GM10248 (cell line): ENCODE data around the gene ALDH3B2.

ENCODE experiments used
- CTCF ChIA-PET: fragments of 300-600 bp; sonication (Branson Sonifier 250); formaldehyde crosslinking; extraction: SDS; loops from one replicate; lab custom pipeline; 2021; ENCODE audit warnings: antibody characterized with exemption; lab: Yijun Ruan, JAX
- POLR2A ChIA-PET: fragments of 350-650 bp; sonication (Branson Sonifier 250); formaldehyde crosslinking; extraction: SDS; loops from one replicate; lab custom pipeline; 2020; ENCODE audit warnings: antibody characterized with exemption; lab: Yijun Ruan, JAX
- DNase-seq: peaks from one replicate; pipeline ENCODE4 v3.0.0; 2012; ENCODE audit errors: extremely low spot score
- TF ChIP-seq, protein P1 (sequence below): IDR thresholded peaks from 2 replicates; pipeline ENCODE4 v1.5.1; 2012; ENCODE audit warnings: mild to moderate bottlenecking, low read depth; ENCODE audit errors: extremely low read depth, missing control alignments, control extremely low read depth

Gene ALDH3B2

DNA sequence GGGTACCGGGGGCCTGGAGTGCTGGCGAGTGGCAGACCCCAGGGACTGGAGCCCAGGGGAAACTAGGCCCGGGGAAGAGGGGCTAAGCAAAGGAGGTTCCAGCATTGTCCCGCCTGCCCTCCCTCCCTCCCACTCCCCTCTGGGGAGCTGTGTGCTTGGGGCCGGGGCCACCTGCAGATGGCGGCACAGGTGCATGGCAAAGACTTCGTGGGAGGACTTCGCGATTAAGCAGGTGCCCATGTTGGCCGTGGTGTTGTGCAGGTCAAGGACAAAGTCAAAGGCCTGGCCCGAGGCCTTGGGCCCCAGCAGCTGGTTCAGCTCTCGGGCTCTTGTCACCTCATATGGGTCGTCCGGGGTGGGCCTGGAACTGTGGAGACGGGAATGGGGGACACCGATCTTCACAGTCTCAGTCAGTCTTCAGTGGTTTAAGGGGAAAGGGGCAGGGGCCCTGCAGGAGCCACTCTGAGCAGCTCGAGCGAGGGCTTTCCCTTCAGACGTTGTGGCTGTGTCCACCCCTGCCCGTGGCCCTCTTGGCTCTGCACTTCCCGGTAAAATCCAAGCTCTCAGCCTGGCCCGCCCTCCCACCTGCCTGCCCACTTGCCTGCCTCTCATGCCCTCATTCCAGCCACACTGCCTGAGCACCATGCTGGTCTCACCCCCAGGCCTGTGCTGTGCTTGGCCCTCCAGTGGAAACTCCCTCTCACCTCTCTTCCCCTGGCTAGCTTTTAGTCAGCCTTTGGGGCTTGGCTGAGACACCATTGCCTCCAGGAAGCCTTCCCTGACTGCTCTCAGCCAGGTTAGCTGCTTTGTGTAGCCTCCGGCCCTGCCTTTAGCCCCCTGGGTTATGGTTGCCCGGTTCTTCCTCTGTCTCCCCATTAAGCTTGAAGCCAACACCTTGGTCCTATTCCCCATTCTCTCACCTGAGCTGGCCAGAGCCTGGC, 28.6 kb downstream of the ALDH3B2 start:
- DNase-seq: no peak
- ChIA-PET POLR2A (no interaction called here), CTCF (interaction anchor here (0.9 to 10.1 kb wide), 6 partner anchors 9 to 294 kb away, joined by 3 to 142 read pairs (median 26); partner anchors contain the start of genes NUDT8 and TBX10)
- TF ChIP-seq, protein P1, sequence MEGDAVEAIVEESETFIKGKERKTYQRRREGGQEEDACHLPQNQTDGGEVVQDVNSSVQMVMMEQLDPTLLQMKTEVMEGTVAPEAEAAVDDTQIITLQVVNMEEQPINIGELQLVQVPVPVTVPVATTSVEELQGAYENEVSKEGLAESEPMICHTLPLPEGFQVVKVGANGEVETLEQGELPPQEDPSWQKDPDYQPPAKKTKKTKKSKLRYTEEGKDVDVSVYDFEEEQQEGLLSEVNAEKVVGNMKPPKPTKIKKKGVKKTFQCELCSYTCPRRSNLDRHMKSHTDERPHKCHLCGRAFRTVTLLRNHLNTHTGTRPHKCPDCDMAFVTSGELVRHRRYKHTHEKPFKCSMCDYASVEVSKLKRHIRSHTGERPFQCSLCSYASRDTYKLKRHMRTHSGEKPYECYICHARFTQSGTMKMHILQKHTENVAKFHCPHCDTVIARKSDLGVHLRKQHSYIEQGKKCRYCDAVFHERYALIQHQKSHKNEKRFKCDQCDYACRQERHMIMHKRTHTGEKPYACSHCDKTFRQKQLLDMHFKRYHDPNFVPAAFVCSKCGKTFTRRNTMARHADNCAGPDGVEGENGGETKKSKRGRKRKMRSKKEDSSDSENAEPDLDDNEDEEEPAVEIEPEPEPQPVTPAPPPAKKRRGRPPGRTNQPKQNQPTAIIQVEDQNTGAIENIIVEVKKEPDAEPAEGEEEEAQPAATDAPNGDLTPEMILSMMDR: no peak

DNA sequence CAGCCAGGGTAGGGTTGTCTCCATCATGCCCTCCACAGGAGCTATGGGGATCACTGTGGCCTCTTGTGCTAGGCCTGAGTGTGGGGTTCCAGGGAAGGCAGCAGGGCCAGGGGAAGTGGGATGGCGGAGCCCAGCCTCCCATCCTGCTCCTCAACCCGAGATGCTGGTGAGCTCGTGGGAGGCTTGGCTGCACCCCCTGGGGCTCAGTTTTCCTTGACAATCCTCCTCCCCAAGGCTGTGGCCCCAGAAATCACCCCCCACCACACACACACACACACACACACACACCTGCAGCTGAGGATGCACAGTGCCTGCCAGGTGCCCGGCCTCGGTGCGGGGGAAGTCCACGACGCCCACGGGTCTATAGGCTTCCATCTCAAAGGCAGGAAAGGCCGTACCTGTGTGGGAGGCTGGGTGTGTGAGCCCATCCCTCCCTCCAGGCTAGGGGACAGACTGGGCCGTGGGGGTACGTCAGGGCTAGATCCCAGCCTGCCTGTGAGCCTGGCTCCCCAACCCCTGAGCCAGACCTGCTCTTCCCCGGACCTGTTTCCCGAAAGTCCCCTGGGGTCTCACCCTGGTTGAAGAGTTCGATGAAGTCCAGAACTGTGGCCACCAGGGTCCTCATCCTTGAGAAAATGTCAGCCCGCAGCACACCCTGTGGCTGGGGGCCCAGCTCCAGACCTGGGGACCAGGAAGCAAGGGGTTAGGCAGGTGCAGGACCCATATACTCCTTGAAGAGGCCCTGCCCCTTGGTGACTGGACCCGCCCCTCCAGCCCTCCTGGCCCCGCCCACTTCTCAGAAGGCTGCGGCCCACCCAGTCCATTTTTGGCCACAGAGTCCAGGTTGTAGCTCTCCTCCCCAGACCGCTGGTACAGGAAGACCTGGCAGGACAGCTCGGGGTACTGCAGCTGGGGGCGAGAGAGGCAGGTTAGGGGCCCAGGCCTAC, 29.7 kb downstream of the ALDH3B2 start:
- ChIA-PET CTCF (interaction anchor here (5.3 to 10.1 kb wide), 3 partner anchors 8 to 16 kb away, joined by 49 to 142 read pairs (median 69); partner anchors contain the start of genes NUDT8 and TBX10), POLR2A (no interaction called here)
- no peak for DNase-seq
- TF ChIP-seq, protein P1: no peak

DNA sequence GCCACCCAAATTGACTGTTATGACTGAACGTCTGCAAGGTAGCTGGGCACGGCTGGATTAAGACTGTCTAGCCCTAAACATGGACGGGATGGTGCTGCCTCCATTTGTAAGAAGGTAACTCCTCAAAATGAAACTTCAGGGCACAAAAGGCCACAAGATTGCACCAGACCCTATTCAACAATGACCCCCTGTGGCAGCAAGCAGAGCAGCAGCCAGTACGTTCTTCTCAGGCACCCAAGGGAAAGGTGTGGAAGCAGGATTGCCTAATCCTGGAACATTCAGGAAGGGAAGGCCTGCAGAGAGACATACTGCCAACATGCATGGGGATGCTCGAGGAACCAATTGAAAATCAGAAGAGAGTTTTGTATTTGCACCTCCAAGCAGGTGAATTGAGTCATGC, 30.4 kb downstream of the ALDH3B2 start:
- no peak for DNase-seq

DNA sequence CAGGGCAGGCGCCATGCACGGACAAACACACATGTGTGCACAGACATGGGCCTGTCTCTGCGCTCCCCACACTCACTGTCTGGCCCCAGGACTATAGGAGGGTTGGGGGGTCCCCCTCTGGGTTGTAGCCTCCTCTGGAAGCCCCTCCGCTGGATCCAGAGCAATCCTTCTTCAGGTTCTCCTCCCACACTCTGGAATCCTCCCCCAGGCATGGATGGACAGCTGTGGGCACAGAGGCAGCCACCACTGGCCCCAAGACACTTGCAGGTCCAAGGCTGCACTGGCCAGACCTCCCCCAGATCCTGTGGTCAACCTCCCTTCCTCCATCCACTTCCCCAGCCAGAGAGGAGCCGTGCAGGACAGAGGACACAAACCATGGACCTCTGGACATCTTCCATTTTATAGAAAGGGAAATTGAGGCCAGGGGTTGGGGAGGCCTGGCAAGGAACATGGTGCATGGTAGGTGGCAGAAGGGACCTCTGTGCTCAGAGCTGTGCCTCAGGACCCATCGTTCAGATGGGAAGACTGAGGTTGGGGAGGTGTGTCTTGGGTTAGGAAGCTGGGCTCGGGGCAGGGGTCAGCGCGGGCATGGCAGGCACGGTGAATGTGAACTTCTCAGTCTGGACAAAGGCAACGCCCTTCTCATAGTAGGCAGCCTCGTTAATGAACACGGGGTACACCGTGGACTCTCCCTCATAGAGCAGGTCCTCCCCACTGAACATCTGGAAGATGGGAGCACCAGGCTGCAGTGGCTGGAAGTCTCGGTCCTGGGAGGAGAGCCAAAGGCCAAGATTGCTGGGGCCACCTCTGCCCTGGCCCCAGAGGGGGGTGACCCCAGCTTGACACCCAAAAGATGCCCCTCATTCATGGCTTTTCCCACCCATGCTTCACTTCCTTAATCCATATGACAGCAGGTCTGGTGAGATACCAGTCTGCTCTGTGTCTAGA, 32.0 kb downstream of the ALDH3B2 start:
- no peak for DNase-seq
- TF ChIP-seq, protein P1: no peak
- ChIA-PET CTCF (interaction anchor here (1.3 to 7.3 kb wide), 3 partner anchors 12 to 20 kb away, joined by 3 to 69 read pairs (median 8); partner anchors contain the start of gene NUDT8), POLR2A (no interaction called here)

More for the DNA sequence above, 30.4 kb downstream of the ALDH3B2 start:
- TF ChIP-seq, protein P1: peak; percentile 21
- ChIA-PET CTCF (interaction anchor here (1.4 to 10.1 kb wide), 4 partner anchors 7 to 18 kb away, joined by 3 to 142 read pairs (median 59); partner anchors contain the start of genes NUDT8 and TBX10), POLR2A (no interaction called here)

DNA sequence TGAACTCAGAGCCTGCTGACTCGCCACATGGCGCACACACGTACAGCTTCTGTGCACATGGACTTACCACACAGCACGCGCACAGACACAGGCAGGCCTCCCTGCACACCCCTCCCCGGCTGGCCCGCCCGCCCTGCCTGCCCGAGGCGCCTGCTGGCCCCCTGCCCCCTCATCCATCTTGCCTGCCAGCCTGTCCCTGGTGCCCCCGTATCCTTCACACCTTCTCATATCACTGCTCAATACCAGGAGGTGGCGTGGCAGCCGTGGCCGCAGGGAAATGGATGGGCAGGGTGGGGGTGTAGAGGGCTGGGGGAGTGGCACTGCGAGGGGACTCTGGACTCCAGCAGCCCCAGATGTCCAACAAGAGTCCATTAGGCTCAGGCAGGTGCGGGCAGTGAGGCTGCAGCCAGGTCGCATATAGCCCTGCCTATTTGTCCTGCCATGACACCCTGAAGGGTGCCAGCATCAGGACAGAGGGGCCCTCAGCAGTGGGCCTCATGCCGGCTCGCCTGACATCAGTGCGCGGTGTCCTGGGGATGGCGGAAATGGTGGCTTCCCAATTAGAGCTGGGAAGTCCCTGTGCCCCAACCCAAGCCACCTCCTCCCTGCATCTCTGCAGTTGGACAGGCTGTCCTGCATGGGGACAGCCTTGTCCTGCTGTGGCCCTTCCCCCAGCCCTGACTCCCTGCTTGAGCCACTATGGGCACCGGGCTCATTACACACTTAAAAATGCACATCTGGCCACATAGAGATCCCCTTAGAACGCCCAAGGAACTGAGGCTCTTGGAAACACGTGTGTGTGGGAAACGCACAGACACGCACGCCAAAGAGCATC, 32.9 kb downstream of the ALDH3B2 start:
- TF ChIP-seq, protein P1: no peak

More for the DNA sequence above, 32.9 kb downstream of the ALDH3B2 start:
- ChIA-PET POLR2A (no interaction called here), CTCF (interaction anchor here (1.1 kb wide), 1 partner anchor 18 kb away, joined by 3 read pairs; no protein-coding TSS in a partner anchor)
- no peak for DNase-seq
